HK-2 (cell line): ENCODE data around the gene ABCA3.
"Not testable (repeated sequence)": the region's sequence is repeated elsewhere in the genome, so short reads cannot be mapped to it uniquely, and the experiment has no call there.

ENCODE experiments used
- DNase-seq: peaks from one replicate; pipeline ENCODE4 v3.0.0-alpha.2; 2018; ENCODE audit not compliant: unreplicated experiment

Gene ABCA3

DNA sequence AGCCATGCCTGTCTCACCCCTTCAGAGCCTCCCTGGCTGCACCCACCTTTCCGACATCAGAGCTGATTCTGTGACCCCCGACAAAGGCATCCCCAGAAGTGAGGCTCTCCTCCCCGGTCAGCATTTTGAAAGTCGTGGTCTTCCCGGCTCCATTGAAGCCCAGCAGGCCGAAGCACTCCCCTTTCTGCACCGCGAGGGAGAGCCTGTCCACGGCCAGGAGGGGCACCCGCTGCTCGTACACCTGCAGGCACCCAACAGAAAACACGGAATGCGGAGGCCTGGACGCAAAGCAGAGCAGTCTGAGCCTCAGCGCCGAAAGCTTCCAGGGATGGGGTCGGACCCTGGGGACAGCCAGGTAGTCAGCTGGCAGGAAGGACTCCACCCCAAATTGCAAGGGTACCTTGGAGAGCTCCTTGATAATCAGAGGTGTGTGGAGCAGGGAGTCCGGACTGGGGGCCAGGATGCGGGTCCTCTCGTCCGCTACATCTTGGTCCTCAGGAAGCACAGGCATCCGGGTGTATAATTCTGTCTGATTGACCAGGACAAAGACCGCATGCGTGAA, 59.5 kb downstream of the ABCA3 start:
- DNase-seq = no peak

- no peak for DNase-seq
These were observed 60.1 kb downstream of the ABCA3 start for GRCh38 chr16:2280461-2280860.

DNA sequence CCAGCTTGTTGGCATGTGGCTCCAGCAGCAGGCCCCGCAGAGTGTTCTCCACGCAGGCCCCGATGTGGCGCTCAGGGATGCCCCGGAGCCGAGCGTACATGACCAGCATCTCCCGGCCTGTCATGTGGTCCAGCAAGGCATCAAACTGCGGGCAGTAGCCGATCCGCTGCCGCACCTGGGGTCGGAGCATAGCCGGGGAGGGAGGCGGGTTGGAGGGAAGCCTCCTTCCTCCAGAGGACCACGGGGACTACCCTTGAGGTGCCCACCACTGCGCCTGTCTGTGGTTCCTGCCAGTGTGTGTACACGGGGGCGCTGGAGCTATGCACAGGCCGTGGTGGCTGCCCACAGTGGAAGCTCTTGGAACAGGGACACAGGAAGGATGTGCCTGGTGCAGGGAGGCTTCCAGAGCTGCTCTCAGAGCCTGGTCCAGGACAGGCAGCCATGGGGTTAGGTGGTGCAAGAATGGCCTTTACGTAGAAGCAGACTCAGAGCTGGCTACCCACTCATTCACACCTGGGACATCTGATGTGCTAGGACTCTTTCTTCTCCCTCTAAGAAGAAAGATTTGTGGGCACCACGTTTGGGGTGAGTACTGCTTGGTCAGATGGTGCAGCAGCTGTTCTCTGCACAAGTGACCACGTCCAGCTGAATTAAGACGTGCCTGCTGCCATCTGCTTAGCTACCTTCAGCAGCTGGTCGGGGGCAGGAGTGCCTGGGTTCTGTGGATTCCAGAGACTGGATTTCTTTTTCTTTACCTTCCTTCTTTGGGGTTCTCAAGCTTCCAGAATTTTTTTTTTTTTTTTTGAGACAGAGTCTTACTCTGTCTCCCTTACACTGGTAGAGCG, 61.4 kb downstream of the ABCA3 start:
- DNase-seq = no peak

- DNase-seq = no peak
These were observed 62.3 kb downstream of the ABCA3 start for GRCh38 chr16:2278272-2278608.

DNA sequence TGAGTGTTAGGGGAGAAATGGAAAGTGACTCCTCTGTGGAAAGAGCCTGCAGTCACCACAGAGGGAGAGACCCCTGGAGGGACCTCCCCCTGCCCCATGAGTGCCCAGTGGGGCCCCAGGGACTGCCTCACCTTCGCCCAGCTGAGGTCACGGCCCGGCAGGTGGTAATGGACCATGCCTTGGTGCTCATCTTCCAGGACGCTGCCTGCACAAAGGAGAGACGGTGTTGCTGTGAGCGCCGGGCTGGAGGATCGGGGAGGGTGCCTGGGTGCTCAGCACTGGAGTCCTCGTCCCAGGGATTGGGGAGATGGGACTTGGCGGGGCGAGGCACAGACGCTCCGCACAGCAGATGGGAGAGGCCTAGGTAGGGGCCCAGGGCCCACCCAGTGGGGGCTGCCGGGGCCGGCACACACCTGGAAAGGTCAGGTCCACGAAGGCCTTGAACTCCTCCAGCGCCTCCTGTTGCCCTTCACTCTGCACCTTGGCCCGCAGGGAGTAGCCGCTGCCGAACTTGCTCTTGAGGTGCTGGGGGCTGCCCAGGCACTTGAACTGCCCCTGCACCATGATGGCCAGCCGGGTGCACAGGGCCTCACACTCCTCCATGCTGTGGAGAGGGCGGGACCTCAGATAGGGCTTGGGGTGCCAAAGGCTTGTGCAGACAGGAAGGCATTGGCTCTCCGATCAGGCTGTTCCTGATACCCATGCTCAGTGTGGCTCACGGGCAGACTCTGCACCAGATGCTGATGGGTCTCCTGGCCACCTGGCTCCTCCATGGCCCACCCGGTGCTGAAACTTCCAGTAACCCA, 62.9 kb downstream of the ABCA3 start:
- no peak for DNase-seq

DNA sequence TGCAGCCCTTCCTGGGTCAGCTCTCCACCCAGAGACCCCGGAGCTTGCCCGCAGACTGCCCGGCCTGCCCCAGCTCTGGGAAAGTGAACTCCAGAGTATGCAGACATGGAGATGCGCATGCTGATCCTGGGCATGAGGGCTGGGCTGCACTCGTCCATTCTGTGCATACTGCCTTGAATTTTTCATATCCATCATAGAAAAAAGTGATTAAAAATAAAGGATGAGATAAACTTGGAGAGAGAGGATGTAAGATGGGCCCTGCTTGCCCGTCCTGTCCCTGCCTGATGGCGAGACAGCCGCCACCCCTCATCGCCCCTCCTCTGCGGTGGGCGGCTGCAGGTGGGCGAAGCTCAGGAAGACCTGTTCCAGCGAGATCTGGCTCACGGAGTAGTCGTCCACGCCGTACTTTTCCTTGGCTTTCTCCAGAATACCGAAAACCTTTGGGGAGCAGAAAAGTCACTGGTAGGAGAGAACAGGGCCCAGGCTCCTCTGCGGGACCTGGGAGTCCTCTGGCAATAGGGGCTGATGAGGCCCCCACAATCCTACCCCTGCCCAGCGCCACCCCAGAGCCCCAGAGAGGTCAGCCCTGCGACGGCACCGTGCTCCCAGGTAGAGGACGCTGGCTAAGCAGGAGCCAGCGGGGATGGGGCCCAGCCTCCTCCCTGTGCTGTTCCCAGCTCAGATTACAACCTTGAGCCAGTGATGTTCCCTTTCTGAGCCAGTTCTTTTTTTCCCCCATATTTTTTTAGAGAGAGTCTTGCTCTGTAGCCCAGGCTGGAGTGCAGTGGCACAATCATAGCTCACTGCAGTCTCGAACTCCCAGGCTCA, 63.9 kb downstream of the ABCA3 start:
- no peak for DNase-seq

DNA sequence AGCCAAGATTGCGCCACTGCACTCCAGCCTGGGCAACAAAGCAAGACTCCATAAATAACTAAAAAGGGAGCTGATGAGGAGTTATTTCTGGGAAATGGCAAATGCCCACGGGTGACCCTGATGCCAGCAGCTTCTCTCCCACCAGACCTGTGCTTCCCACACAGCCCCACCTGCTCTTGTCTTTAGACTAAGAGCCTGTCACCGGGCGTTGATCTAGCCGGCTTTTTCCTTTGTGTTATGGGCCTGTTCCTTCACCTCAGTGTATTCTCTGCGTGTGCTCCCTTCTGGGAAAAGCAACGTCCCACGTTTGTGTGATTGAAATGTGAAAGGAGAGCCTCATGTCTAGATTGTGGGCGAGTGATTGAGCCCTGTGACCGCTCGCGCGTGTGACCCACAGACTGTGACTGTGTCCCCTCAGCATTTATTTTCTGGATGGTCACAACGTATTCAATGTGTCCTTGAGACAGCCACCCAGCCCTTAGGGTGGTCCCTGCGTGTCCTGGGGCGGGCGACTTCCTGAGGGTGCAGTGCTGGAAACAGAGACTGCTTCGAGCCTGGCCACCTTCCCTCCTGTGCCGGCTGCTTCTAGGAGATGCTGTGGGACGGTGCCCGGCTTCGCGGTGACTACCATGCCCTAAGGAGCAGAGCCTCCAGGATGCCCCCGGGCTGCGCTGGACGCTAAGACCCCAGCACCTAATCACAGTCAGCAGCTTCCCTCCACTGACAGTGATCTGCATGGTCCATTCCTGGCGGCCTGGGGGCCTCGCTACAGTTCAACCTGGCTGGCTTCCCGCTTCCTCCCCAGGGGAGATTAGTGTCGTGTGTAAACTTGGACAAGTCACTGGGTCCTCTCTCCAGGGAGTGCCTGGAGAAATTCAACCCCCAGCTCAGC, 64.8 kb downstream of the ABCA3 start:
- DNase-seq = no peak

GRCh38 chr16:2273931-2274330, 66.6 kb downstream of the ABCA3 start:
- DNase-seq = no peak

DNA sequence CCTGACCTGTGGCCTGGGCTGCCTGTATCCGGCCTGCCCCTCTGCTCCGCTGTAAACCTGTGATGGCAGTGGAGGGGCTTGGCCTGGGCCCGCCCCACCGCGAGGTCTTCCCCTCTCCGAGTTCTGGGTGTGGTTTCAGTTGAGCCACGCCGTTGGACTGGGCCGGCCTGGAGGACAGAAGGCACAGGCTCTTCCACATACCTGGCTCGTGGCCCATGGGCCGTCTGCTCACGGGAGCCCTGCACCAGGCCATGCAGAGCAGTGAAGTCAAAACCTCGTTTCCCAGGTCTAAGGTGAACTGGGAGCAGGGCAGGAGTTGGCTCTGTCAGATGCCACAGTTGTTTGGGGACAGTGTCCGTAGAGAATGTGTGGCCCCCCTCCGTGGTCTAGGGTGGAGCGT, 67.0 kb downstream of the ABCA3 start:
- no peak for DNase-seq

DNA sequence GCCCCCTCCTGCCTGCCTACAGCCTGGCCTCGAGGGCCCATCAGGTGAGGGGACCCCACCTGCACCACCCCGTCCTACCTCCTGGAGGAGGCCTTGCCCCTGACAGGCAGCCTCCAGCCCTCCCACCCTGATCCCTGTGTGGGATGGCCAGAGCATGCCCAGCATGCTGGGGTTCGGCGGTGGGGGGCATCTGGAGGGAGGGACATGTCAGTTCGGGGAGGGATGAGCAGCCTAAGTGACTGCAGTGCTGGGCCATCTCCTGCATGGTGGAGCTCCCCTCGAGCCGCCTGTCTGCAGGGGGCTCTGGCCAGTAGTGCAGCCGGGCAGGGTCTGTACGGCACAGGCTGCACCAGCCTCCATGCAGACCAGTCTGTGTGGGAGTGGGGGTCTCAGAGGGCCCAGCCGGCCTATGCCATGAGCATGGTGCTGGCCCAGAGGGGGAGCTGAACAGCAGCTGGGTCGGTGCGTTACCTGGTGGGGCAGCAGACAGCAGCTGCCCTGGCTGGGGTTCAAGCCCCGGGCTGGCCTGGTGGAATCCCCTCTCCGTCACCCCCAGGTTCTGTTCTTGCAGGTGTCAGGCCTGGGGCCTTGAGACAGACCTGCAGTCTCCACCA, 68.6 kb downstream of the ABCA3 start:
- no peak for DNase-seq

DNA sequence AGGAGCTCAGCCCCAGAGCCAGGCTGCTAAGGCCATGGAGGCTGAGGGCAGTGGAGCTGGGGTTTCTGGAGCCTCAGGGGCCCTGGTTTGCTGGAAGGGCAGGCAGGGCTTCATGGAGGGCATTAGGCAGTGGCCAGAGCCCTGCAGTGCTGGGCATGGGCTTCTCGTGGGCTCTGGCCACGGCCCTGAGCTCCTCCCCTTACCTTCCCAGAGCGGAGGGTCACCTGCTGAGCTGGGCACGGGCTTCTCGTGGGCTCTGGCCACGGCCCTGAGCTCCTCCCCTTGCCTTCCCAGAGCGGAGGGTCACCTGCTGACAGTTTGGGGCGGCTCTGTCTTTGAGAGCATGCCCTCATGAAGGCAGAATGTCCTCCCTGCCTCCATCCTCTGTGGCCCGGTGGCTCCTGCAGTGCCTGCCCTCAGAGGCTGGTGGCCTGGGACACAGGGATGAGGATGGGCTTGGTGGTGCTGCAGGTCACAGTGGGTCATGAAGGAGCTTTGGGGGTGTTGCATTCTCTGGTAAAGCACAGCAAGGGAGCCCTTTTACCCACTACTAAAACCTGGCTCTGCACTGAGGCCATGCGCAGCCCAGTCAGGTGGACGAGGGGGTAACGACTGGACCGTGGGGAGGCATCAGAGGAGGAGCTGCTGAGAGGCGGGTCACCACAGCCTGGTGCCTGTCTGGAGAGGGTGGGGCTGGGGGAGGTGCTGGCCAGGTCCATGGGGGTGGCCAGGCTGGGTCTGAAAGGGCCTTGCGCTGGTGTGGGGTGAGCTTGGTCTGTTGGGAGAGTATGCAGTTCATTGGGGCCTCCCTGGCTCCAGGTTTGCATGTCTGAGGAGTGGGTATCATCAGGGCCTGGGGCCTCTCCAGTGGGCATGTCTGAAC, 69.7 kb downstream of the ABCA3 start:
- no peak for DNase-seq

DNA sequence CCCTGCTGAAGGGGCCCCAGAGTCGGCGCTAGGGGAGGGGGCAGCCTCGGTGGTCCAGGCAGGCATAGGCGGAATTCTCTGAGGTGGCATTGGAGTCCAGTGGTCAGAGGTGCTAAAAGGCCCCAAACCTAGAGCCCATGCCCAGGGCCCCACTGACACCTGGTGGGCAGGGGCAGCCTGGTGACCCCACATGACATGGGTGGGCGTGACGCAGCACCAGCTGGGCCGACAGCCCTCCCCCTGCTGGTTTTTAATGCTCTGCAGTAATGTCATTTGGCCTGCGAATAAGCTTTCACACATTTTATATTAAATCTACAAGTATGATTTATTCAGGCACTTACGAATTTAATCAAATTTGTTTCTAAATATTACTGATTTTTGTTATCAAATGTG, 70.5 kb downstream of the ABCA3 start:
- no peak for DNase-seq

DNA sequence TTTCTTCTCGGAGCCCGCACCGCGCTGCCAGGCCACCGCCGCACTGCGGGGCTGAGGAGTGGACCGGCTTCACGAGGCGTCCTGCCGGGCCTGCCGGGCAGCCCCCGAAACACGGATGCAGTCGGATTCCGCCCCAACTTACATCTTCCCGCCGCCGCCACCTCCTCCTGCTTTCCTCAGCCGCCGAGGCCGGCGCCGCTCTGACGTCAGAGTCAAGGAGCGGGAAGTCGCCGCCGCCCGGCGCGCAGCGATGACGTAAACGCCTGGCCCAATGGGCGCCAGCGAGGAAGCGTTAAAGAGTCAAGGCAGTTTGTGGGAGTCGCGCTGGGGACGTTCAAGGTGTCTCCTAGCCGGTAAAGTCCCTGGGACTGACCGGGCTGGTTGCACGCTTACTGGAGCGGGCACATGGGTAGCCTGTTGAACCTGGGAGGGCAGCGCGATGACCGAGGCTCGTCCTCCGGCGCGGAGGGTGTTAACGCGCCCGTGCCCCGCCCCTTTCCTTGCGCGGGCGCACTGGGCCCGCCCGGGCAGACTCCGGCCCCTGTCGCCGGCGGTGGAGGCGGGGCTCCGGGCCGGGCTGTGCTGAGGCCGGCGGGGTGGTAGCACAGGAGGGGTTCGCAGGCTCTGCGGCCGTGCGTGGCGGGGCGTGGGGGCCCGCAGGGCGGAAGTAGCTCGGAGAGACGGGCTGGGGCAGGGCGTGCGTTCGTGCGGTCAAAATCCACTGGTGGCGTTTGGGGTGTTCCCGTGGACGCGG, 72.4 kb downstream of the ABCA3 start, which contains the start of gene RNPS1:
Gene RNPS1 (minus strand): TSS at position 214 of the 754 bp plus-strand sequence. CDS start 3,483 bp downstream, outside the sequence.
- DNase-seq = peak; percentile 89

DNA sequence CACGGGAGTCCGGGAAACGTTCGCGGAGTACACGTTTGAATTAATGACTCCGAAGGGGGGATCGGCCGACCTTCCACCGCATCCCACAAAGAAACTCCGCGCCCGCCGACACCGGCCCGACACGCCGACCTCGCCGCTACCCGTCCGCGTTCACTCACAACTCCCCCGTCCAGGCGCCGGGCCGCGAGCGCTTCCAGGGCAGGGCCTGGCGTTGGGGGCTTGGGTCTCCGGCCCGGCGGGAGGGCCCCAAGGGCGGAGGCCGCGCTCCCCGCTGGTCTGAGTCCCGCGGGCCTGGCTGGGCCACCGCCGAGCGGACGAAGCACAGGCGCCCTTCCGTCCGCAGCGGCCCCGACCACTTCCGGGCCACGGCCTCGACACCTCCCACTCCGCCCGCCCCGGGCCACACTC, 73.0 kb downstream of the ABCA3 start:
- DNase-seq = not testable (repeated sequence)

GRCh38 chr16:2266887-2267286, 73.6 kb downstream of the ABCA3 start:
- not testable (repeated sequence) for DNase-seq

DNA sequence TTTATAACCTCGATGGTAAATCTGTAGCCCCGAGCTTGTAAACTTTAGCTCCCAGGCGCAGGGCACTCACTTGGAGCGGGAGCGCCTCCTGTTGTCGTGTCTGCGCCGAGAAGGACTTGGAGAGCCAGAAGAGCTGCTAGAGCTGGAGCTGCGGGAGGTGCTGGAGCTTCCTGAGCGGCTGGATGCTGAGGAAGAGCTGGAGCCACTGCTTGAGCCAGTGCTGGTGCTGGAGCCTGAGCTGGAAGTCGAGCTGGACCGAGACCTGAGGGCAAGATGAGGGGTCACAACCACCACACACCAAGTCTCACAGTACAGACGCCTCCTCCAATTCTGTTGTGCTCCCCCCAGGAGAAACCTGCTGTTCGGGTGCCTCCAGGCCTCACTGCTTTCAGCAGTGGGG, 77.5 kb downstream of the ABCA3 start:
- not testable (repeated sequence) for DNase-seq

GRCh38 chr16:2260250-2260649, 80.3 kb downstream of the ABCA3 start:
- no peak for DNase-seq

DNA sequence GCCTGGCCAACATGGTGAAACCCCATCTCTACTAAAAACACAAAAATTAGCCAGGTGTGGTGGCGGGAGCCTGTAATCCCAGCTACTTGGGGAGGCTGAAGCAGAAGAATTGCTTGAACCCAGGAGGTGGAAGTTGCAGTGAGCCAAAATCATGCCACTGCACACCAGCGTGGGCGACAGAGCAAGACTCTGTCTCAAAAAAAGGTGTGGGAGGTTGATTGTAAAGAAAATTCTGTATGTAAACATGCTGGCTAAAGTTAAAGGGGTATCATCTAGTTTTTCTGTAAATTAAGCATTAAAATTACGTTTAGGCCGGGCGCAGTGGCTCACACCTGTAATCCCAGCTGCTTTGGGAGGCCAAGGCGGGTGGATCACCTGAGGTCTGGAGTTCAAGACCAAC, 82.0 kb downstream of the ABCA3 start:
- DNase-seq = not testable (repeated sequence)

DNA sequence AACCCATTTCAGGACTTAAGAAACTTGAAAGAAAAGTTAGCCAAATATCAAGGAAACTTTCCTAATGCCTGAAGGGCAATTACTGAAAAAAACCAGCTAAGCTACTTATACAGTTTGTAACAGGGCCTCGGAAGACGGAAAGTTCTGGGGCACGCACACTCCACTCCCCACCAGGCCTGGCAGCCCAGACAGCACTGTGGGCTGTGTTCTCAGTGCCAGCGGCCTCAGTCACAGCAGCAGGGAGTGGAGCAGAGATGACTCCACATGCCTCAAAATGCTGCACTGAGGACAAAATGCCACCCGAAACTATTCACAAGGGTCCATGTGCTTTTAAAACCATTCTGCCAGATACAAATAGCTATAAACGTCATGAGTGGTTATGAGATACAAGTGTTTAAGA, 82.8 kb downstream of the ABCA3 start:
- DNase-seq = no peak
